Neural crest cell (in vitro differentiated cells): ENCODE data around the gene MTRF1L. TPM values are rescaled to one million over a fixed set of nuclear protein-coding genes. Genes with fewer than 3 reads are reported as not detected.
"Not testable (repeated sequence)": the region's sequence is repeated elsewhere in the genome, so short reads cannot be mapped to it uniquely, and the experiment has no call there.

Experiments used
- DNase-seq: peaks from one replicate; pipeline ENCODE4 v3.0.0; 2021; ENCODE audit warnings: low read depth, mixed read lengths, low spot score
- H3K27ac Mint-ChIP-seq: one replicate; pipeline ENCODE4 v1.8.0; 2021; ENCODE audit warnings: mild to moderate bottlenecking, mixed read lengths; ENCODE audit not compliant: unreplicated experiment
- H3K27me3 Mint-ChIP-seq: 2 replicates; pipeline ENCODE4 v1.8.0; 2021; ENCODE audit warnings: low read depth, mild to moderate bottlenecking, mixed read lengths
- H3K36me3 Mint-ChIP-seq: 2 replicates; pipeline ENCODE4 v1.8.0; 2021; ENCODE audit warnings: low read depth, mild to moderate bottlenecking, mixed read lengths
- H3K4me1 Mint-ChIP-seq: 2 replicates; pipeline ENCODE4 v1.8.0; 2021; ENCODE audit warnings: mixed read lengths
- H3K4me3 Mint-ChIP-seq: one replicate; pipeline ENCODE4 v1.8.0; 2021; ENCODE audit warnings: mild to moderate bottlenecking, mixed read lengths
- H3K9me3 Mint-ChIP-seq: 2 replicates; pipeline ENCODE4 v1.8.0; 2021; ENCODE audit warnings: mixed read lengths
- total RNA-seq: library from RNA; stranded (reverse); gene quantifications from 2 replicates; pipeline ENCODE4 v1.2.1, GENCODE V29; 2021
- TF ChIP-seq, protein P1 (sequence below): fragments of 200-600 bp; sonication (generic); conservative IDR thresholded peaks from 2 replicates; pipeline ENCODE4 v1.5.0; 2021; ENCODE audit warnings: antibody characterized with exemption, mild to moderate bottlenecking

Gene MTRF1L
- total RNA-seq, 1 donor from 2014 or later: 23.2 TPM

DNA sequence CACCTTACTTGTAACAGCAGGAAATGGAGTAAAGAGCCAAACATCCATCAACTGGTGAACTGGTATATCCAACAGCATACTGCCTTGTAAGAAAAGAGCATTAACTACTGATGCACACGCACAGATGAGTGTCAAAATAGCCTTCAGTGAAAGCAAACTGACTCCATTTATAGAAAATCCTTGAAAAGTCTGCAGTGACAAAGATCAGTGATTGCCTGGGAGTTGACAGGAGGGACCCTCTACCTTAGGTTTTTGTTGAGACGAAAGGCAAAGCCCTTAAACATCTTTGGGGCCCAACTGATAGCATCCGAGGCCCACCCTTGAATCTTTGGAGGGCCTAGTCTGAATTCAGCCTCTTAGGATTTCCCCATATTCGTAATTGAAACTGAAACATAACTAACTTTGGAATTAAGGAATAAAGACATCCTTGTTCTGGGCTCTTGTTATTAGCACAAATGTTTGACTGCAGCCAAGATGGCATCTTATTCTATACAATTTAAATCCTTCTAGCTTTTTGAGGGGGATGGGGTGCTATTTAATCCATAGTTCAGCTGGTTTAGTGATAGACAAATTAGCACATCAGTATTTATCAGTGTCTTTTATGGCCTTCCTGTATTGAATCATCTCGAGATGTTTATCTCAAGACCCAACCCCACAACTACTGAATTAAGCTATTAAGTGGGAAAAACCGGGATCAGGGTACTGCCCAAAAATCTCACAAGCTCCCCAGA is 32.7 kb downstream of the MTRF1L start:
- TF ChIP-seq, protein P1, sequence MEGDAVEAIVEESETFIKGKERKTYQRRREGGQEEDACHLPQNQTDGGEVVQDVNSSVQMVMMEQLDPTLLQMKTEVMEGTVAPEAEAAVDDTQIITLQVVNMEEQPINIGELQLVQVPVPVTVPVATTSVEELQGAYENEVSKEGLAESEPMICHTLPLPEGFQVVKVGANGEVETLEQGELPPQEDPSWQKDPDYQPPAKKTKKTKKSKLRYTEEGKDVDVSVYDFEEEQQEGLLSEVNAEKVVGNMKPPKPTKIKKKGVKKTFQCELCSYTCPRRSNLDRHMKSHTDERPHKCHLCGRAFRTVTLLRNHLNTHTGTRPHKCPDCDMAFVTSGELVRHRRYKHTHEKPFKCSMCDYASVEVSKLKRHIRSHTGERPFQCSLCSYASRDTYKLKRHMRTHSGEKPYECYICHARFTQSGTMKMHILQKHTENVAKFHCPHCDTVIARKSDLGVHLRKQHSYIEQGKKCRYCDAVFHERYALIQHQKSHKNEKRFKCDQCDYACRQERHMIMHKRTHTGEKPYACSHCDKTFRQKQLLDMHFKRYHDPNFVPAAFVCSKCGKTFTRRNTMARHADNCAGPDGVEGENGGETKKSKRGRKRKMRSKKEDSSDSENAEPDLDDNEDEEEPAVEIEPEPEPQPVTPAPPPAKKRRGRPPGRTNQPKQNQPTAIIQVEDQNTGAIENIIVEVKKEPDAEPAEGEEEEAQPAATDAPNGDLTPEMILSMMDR: no peak
- H3K36me3 Mint-ChIP-seq: peaks cover 65% of the 10 kb centered on the region
- H3K27ac Mint-ChIP-seq: no peak overlapping the region
- peaks cover under 1% of the 10 kb centered on the region for H3K4me1 Mint-ChIP-seq
- peaks cover 15% of the 10 kb centered on the region for H3K27me3 Mint-ChIP-seq
- no peak overlapping the region for H3K4me3 Mint-ChIP-seq
- DNase-seq: no peak
- peaks cover 34% of the 10 kb centered on the region for H3K9me3 Mint-ChIP-seq

DNA sequence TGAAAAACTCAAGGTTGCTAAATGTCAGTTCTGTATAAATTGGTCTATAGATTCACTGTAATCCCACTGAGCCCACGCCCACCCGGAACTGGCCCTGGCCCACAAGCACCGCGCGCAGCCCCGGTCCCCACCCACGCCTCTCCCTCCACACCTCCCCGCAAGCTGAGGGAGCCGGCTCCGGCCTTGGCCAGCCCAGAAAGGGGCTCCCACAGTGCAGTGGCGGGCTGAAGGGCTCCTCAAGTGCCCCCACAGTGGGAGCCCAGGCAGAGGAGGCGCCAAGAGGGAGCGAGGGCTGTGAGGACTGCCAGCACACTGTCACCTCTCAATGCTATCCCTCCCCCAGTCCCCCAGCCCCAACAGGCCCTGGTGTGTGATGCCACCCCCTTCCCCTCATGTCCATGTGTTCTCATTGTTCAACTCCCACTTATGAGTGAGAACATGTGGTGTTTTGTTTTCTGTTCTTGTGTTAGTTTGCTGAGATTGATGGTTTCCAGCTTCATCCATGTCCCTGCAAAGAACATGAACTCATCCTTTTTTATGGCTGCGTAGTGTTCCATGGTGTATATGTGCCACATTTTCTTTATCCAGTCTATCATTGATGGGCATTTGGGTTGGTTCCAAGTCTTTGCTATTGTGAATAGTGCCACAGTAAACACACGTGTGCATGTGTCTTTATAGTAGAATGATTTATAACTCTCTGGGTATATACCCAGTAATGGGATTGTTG is 36.2 kb downstream of the MTRF1L start:
- H3K4me3 Mint-ChIP-seq: peak overlapping the region; percentile 54
- not testable (repeated sequence) for DNase-seq, H3K27ac Mint-ChIP-seq, H3K4me1 Mint-ChIP-seq
- H3K9me3 Mint-ChIP-seq: peaks cover 32% of the 10 kb centered on the region
- H3K36me3 Mint-ChIP-seq: peaks cover 43% of the 10 kb centered on the region
- peaks cover 27% of the 10 kb centered on the region for H3K27me3 Mint-ChIP-seq

DNA sequence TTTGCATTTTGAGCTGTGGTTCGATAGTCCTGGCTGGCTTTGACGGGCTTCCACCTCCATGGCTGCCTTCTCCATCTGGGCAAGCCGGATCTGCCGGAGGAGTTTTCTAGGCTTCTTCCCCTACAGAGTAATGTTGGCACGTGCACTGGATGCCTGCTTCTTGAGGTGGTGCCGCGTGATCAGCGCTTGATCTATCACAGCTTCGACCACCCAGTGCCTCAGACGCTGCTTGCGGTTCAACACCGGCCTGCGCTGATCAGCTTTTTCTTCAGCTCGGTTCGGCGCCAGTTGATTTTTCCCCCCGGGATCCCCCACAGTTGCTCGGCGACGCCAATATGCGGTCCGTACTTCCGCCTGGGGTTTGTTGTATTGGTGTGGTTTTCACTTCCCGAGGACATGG is 43.2 kb downstream of the MTRF1L start:
- DNase-seq: no peak
- Mint-ChIP-seq H3K4me1 (no peaks in the 10 kb centered on the region), H3K36me3 (no peaks in the 10 kb centered on the region)

DNA sequence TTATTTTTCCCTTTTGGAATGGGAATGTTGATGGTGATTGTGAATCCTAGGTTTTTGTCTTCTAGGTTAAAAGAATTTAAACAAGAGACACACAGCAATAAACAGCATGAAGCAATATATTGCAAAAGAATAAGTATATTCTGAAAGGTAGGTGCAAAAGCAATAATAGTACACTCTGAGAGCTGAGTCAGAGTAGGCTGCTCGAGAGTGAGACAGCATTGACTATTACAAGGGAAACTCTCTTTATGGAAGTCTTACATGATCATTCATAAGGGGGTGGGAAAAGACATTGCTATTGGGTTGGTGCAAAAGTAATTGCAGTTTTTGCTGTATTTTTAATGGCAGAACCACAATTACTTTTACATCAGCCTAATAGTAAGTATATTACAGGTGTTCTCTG is 44.7 kb downstream of the MTRF1L start:
- no peak for DNase-seq
- H3K27ac Mint-ChIP-seq: no peak overlapping the region
- peaks cover 19% of the 10 kb centered on the region for H3K27me3 Mint-ChIP-seq
- no peaks in the 10 kb centered on the region for H3K36me3 Mint-ChIP-seq
- no peak overlapping the region for H3K4me3 Mint-ChIP-seq
- H3K9me3 Mint-ChIP-seq: peaks cover 2% of the 10 kb centered on the region
- TF ChIP-seq, protein P1: no peak
- no peaks in the 10 kb centered on the region for H3K4me1 Mint-ChIP-seq

More for the DNA sequence above, 43.2 kb downstream of the MTRF1L start:
- peaks cover 2% of the 10 kb centered on the region for H3K9me3 Mint-ChIP-seq
- peaks cover 18% of the 10 kb centered on the region for H3K27me3 Mint-ChIP-seq
- H3K4me3 Mint-ChIP-seq: no peak overlapping the region
- TF ChIP-seq, protein P1: no peak
- H3K27ac Mint-ChIP-seq: no peak overlapping the region

DNA sequence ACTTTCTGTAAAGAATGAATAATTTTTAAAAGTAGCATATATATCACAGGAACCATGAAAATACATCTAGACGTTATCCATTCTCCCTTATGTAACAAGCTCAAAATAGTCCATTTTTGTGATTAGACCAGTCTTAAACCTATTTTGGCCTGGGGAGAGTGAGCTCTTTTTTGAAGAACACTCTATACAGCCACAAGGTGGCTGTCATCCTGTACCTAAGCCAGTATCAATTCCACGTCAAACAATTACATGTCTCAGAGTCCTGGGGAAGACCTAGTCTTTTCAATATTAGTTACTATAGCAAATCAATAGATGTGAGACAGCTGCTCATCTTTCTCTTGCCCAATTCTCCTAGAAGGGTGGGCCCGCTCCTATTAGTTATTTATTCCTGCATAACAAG is 48.1 kb downstream of the MTRF1L start:
- Mint-ChIP-seq H3K9me3 (peaks cover 2% of the 10 kb centered on the region), H3K27ac (no peak overlapping the region), H3K4me3 (no peak overlapping the region), H3K27me3 (peaks cover 16% of the 10 kb centered on the region), H3K36me3 (no peaks in the 10 kb centered on the region), H3K4me1 (no peaks in the 10 kb centered on the region)
- TF ChIP-seq, protein P1: no peak
- no peak for DNase-seq
